H1 (cell line): Measurements from ENCODE around the gene KRT83. TPM values are rescaled to one million over a fixed set of nuclear protein-coding genes. Genes with fewer than 3 reads are reported as not detected.

Source experiments
- CTCF ChIA-PET: fragments of 300-600 bp; sonication (Branson Sonifier 250); formaldehyde crosslinking; loops from one replicate; lab custom pipeline; 2021; ENCODE audit not compliant: partially characterized antibody; lab: Charles Lee
- POLR2A ChIA-PET: fragments of 300-600 bp; sonication (Branson Sonifier 250); formaldehyde crosslinking; loops from one replicate; lab custom pipeline; 2021; ENCODE audit warnings: inconsistent platforms; ENCODE audit not compliant: partially characterized antibody; lab: Charles Lee
- DNase-seq, 2 experiments: peaks; one replicate each; pipeline versions ENCODE4 v3.0.0 to v3.0.0-alpha.2; 2010 to 2022; ENCODE audit warnings: low spot score in 2 of 2, low read depth in 1 of 2, mixed read lengths in 1 of 2
- FAIRE-seq: peaks from 2 replicates; lab custom pipeline; 2011; peaks lifted over from hg19 to GRCh38; lab: Jason Lieb, UNC
- H2AFZ ChIP-seq: 2 replicates; pipeline ENCODE4 v1.8.1; 2012; ENCODE audit warnings: low read length, inconsistent platforms
- H2AK5ac ChIP-seq: 2 replicates; pipeline ENCODE4 v1.6.1; 2013; ENCODE audit warnings: low read depth, low read length
- H2BK120ac ChIP-seq: replicated peaks from 2 replicates; pipeline ENCODE3; 2013; ENCODE audit warnings: low read depth, low read length, inconsistent platforms
- H2BK12ac ChIP-seq: 2 replicates; pipeline ENCODE4 v1.6.1; 2013; ENCODE audit warnings: low read depth, low read length
- H2BK15ac ChIP-seq: 2 replicates; pipeline ENCODE4 v1.6.1; 2013; ENCODE audit warnings: low read length
- H2BK20ac ChIP-seq: 2 replicates; pipeline ENCODE4 v1.6.1; 2013; ENCODE audit warnings: low read length
- H2BK5ac ChIP-seq: 2 replicates; pipeline ENCODE4 v1.6.1; 2013; ENCODE audit warnings: low read depth, low read length
- H3K14ac ChIP-seq: 2 replicates; pipeline ENCODE4 v1.6.1; 2013; ENCODE audit warnings: inconsistent platforms; ENCODE audit not compliant: insufficient read length
- H3K18ac ChIP-seq: 2 replicates; pipeline ENCODE4 v1.6.1; 2013; ENCODE audit warnings: low read length; ENCODE audit errors: extremely low read depth
- H3K23ac ChIP-seq: 2 replicates; pipeline ENCODE4 v1.6.1; 2013; ENCODE audit warnings: inconsistent platforms; ENCODE audit not compliant: insufficient read length
- H3K23me2 ChIP-seq: 2 replicates; pipeline ENCODE4 v1.6.1; 2013; ENCODE audit warnings: low read depth, low read length
- H3K27ac ChIP-seq: 2 replicates; pipeline ENCODE4 v1.6.1; 2011; ENCODE audit warnings: low read depth, low read length, inconsistent platforms
- H3K27me3 ChIP-seq, 4 experiments: replicated peaks in 1 of 4; 1 replicate in 1 of 4; 2 replicates in 3 of 4; pipeline versions ENCODE4 v1.6.1 to v1.8.1; 2011 to 2013; ENCODE audit warnings: low read length in 3 of 4, mild to moderate bottlenecking in 3 of 4, inconsistent platforms in 2 of 4, mixed read lengths in 2 of 4, moderate library complexity in 1 of 4; ENCODE audit not compliant: control insufficient read depth in 3 of 4, insufficient read depth in 3 of 4; ENCODE audit errors: extremely low read depth in 1 of 4
- H3K36me3 ChIP-seq, 4 experiments: 2 replicates each; pipeline versions ENCODE4 v1.6.1 to v1.8.1; 2011 to 2013; ENCODE audit warnings: mild to moderate bottlenecking in 4 of 4, low read length in 3 of 4, moderate library complexity in 2 of 4, control low read depth in 1 of 4, inconsistent platforms in 1 of 4; ENCODE audit not compliant: insufficient read depth in 4 of 4, control insufficient read depth in 2 of 4
- H3K4ac ChIP-seq: replicated peaks from 2 replicates; pipeline ENCODE3; 2013; ENCODE audit warnings: low read length, low read depth, mixed read lengths, inconsistent platforms; ENCODE audit not compliant: insufficient read length
- H3K4me1 ChIP-seq, 4 experiments: replicated peaks in 1 of 4; 1 replicate in 1 of 4; 2 replicates in 3 of 4; pipeline versions ENCODE4 v1.6.1 to v1.8.1; 2011 to 2013; ENCODE audit warnings: low read length in 3 of 4, inconsistent platforms in 2 of 4, mixed read lengths in 1 of 4; ENCODE audit not compliant: insufficient read depth in 4 of 4, control insufficient read depth in 3 of 4
- H3K4me2 ChIP-seq, 2 experiments: 2 replicates each; pipeline versions ENCODE4 v1.6.1 to v1.8.1; 2011 to 2013; ENCODE audit warnings: low read depth in 2 of 2, low read length in 2 of 2, control low read depth in 1 of 2, inconsistent platforms in 1 of 2, mild to moderate bottlenecking in 1 of 2; ENCODE audit not compliant: insufficient read depth in 1 of 2
- H3K4me3 ChIP-seq, 4 experiments: fragments of 200-600, 300-600 bp in 1 of 4; sonication (generic), shearing (Covaris generic), sonication (Bioruptor Twin) in 1 of 4; 2 replicates each; pipeline versions ENCODE4 v1.5.1 to v1.8.1; 2011 to 2016; ENCODE audit warnings: low read length in 4 of 4, low read depth in 3 of 4, control low read depth in 2 of 4, inconsistent platforms in 2 of 4, mild to moderate bottlenecking in 2 of 4, mixed read lengths in 1 of 4, moderate library complexity in 1 of 4; ENCODE audit not compliant: insufficient read depth in 2 of 4; ENCODE audit errors: extremely low read depth in 1 of 4
- H3K56ac ChIP-seq: replicated peaks from 2 replicates; pipeline ENCODE3; 2013; ENCODE audit warnings: low read depth, mild to moderate bottlenecking, mixed read lengths, low read length, inconsistent platforms; ENCODE audit not compliant: insufficient read length
- H3K79me1 ChIP-seq: 2 replicates; pipeline ENCODE4 v1.6.1; 2013; ENCODE audit warnings: low read depth, low read length, control low read depth
- H3K79me2 ChIP-seq, 2 experiments: 2 replicates each; pipeline versions ENCODE4 v1.6.1 to v1.8.1; 2012 to 2013; ENCODE audit warnings: low read length in 2 of 2, mild to moderate bottlenecking in 2 of 2, inconsistent platforms in 1 of 2; ENCODE audit not compliant: insufficient read depth in 2 of 2, control insufficient read depth in 1 of 2
- H3K9ac ChIP-seq, 4 experiments: replicated peaks in 1 of 4; 1 replicate in 1 of 4; 2 replicates in 3 of 4; pipeline versions ENCODE4 v1.6.1 to v1.8.1; 2011 to 2013; ENCODE audit warnings: low read depth in 3 of 4, low read length in 3 of 4, control low read depth in 2 of 4, mild to moderate bottlenecking in 2 of 4, moderate library complexity in 2 of 4, inconsistent platforms in 1 of 4; ENCODE audit errors: extremely low read depth in 1 of 4
- H3K9me3 ChIP-seq, 2 experiments: 2 replicates each; pipeline versions ENCODE4 v1.6.1 to v1.8.1; 2012 to 2013; ENCODE audit warnings: mild to moderate bottlenecking in 2 of 2, moderate library complexity in 2 of 2, control low read depth in 1 of 2, inconsistent platforms in 1 of 2, low read depth in 1 of 2, low read length in 1 of 2, mixed read lengths in 1 of 2; ENCODE audit not compliant: insufficient read depth in 2 of 2
- H4K20me1 ChIP-seq, 2 experiments: replicated peaks in 1 of 2; 2 replicates each; pipeline versions ENCODE3 to v1.8.1; 2011 to 2013; ENCODE audit warnings: inconsistent platforms in 2 of 2, low read length in 2 of 2, mild to moderate bottlenecking in 1 of 2; ENCODE audit not compliant: insufficient read depth in 2 of 2, control insufficient read depth in 1 of 2
- H4K5ac ChIP-seq: 2 replicates; pipeline ENCODE4 v1.6.1; 2013; ENCODE audit warnings: low read length, low read depth, mixed read lengths, inconsistent platforms; ENCODE audit not compliant: insufficient read length
- H4K8ac ChIP-seq: 2 replicates; pipeline ENCODE4 v1.8.0; 2013; ENCODE audit warnings: mild to moderate bottlenecking, moderate library complexity, low read length, inconsistent platforms; ENCODE audit not compliant: insufficient read depth; ENCODE audit errors: extremely low read depth
- H4K91ac ChIP-seq: replicated peaks from 2 replicates; pipeline ENCODE3; 2013; ENCODE audit warnings: low read length, mixed read lengths, inconsistent platforms; ENCODE audit not compliant: insufficient read length
- GTF2F1 ChIP-seq: IDR thresholded peaks from 2 replicates; pipeline ENCODE4 v1.6.1; 2012; ENCODE audit warnings: low read depth, low read length, improper control_type of control experiment, borderline replicate concordance
- JUN ChIP-seq: IDR thresholded peaks from 2 replicates; pipeline ENCODE4 v1.6.1; 2011; ENCODE audit warnings: low read depth, mild to moderate bottlenecking, improper control_type of control experiment, low read length
- RNF2 ChIP-seq: fragments of 200-900, 300-1000 bp; sonication (generic); IDR thresholded peaks from 2 replicates; pipeline ENCODE4 v1.7.1; 2016; ENCODE audit warnings: borderline replicate concordance, low read depth, mild to moderate bottlenecking, antibody characterized with exemption, low read length; ENCODE audit not compliant: poor library complexity, severe bottlenecking; ENCODE audit errors: missing control alignments
- SP4 ChIP-seq: IDR thresholded peaks from 2 replicates; pipeline ENCODE4 v1.6.1; 2012; ENCODE audit warnings: low read length, inconsistent platforms
- TCF12 ChIP-seq: IDR thresholded peaks from 2 replicates; pipeline ENCODE4 v1.6.1; 2011; ENCODE audit warnings: low read depth, mild to moderate bottlenecking, low read length
- WGBS, 2 experiments: shearing (Covaris generic) in 1 of 2; methylation state at CpG; one replicate each; pipeline versions ENCODE4 v1.1.6 to v1.1.7; 2013 to 2015; ENCODE audit warnings: low lambda C conversion rate in 2 of 2, mixed read lengths in 2 of 2, inconsistent platforms in 1 of 2, low coverage in 1 of 2, missing lambda C conversion rate in 1 of 2; ENCODE audit not compliant: insufficient replicate concordance in 2 of 2, insufficient coverage in 1 of 2, insufficient read length in 1 of 2; ENCODE audit errors: extremely low coverage in 1 of 2, missing lambda C conversion rate in 1 of 2; 5-methylcytosine and 5-hydroxymethylcytosine counted together
- polyA plus RNA-seq, 7 experiments: library from polyadenylated mRNA; depleted of rRNA in 3 of 7; stranded (reverse) in 5 of 7; unstranded in 2 of 7; fragments of >200 nt in 5 of 7; fragments of 200-250 nt in 2 of 7; gene quantifications; 1 replicate in 5 of 7; 2 replicates in 1 of 7; 4 replicates in 1 of 7; pipeline versions ENCODE4 v1.2.1 to v1.2.3, GENCODE V29; 2011 to 2013; ENCODE audit warnings: missing spikeins in 2 of 7, mixed read lengths in 2 of 7
- total RNA-seq: library from RNA; stranded (reverse); fragmentation: NEBNext Ultra II Directional; extraction: Animal tissue kit (Norgen Biotek cat#: 25700); gene quantifications from 2 replicates; pipeline ENCODE4 v1.2.1, GENCODE V29; 2021

KRT83 gene
- total and polyA plus RNA-seq, 2 of the 8 experiments (the other 6 are each of a cell fraction or from before 2014, with no cell fraction given), result not detected

- Histone ChIP-seq H2AK5ac (no peak overlapping the region), H3K56ac (no peak overlapping the region), H3K4me1 (0 out of 7 replicates have a peak, but pooled peaks cover 0 to under 1% (median 0%) of the 10 kb centered on the region in 4 experiments), H2BK120ac (no peak overlapping the region), H2AFZ (no peak overlapping the region), H3K4me2 (no peak overlapping the region), H3K9ac (no peak overlapping the region), H2BK20ac (no peak overlapping the region), H3K18ac (no peak overlapping the region), H2BK15ac (no peak overlapping the region), H3K14ac (no peak overlapping the region), H4K8ac (no peak overlapping the region), H3K79me1 (no peaks in the 10 kb centered on the region), H4K5ac (no peak overlapping the region), H3K36me3 (no peaks in the 10 kb centered on the region), H3K4ac (no peak overlapping the region), H4K20me1 (no peaks in the 10 kb centered on the region), H3K9me3 (peaks cover 0 to 7% of the 10 kb centered on the region in 2 experiments; a peak in 2 of 4 replicates), H2BK12ac (no peak overlapping the region), H3K27me3 (no peaks in the 10 kb centered on the region; a peak in 1 of 7 replicates), H2BK5ac (no peak overlapping the region), H3K23me2 (no peaks in the 10 kb centered on the region), H3K79me2 (no peaks in the 10 kb centered on the region), H4K91ac (no peak overlapping the region), H3K23ac (no peak overlapping the region), H3K27ac (no peak overlapping the region), H3K4me3 (no peak overlapping the region)
- DNase-seq (no peak), FAIRE-seq (no peak)
- TF ChIP-seq JUN (no peak), TCF12 (no peak), RNF2 (no peak), SP4 (no peak), GTF2F1 (no peak)
- WGBS, 2 experiments, result 95% methylated on average over 2 of the region's 2 CpGs; no CpG with 5 or more reads in 1 of the 2 experiments
- CTCF ChIA-PET, result interaction anchor here (0.7 to 7.0 kb wide), 13 partner anchors 8 to 53 kb away, joined by 3 to 87 read pairs (median 4); partner anchors contain the start of gene KRT86
- POLR2A ChIA-PET, result no interaction called here
These were observed 54.7 kb downstream of the KRT83 start for GRCh38 chr12:52266514-52266913.
